Kidney glomerular epithelial cell (primary cell): ENCODE data around the gene EIF4ENIF1.
"Not testable (repeated sequence)": the region's sequence is repeated elsewhere in the genome, so short reads cannot be mapped to it uniquely, and the experiment has no call there.

Source experiments
- DNase-seq: peaks from one replicate; lab custom pipeline; 2025; lab: John Stamatoyannopoulos, UW

Gene EIF4ENIF1

DNA sequence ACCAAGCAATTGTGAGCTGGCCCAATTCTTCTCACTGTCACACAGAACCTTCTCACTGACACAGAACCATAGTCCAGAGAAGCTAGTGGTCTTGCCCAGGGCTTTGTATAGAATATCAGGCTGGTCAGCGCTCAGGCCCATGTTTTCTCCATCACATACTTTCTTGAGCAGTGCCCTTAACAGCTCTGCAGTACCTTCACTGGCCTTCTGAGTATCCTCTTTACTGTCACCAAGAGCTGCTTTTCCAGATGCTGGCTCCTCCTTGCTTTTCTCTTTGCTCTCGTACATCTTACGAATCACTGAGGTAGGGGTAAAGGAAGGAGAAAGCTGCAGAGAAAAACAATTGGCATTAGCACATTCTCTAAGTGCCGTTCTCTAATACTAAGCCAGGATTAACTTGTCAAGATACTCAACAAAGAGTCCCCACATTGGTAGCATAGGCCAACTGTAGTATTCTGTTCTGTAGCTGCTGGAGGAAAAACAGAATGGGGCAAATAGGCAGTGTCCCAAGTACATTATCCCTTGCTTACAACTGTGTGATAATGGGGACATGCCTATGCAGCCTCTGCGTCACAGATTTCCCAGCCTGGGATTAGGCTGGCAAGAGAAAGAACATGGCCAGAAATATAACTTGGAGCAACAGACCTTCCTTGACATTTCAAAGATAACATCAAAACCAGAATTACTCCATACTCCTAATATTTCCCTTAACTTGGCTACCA, 46.7 kb downstream of the EIF4ENIF1 start:
- DNase-seq = no peak

- no peak for DNase-seq
Observed at GRCh38 chr22:31441652-31442051, 48.0 kb downstream of the EIF4ENIF1 start.

DNA sequence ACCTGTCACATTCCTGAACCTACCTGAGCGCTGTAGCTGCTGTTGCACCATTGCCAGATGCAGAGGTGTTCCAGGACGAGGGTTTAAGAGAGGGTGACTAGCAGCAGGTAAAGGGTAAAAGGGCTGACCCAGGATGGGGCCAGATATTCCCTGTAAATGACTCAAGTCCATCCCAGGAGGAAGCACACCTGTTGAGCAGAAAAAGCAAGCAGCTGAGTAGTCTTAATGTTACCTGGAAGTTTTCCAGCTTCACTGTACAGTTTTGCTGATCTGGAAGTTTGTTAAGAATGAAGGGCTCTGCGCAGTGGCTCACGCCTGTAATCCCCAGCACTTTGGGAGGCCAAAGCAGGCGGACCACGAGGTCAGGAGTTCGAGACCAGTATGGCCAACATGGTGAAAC, 49.0 kb downstream of the EIF4ENIF1 start:
- DNase-seq = no peak

DNA sequence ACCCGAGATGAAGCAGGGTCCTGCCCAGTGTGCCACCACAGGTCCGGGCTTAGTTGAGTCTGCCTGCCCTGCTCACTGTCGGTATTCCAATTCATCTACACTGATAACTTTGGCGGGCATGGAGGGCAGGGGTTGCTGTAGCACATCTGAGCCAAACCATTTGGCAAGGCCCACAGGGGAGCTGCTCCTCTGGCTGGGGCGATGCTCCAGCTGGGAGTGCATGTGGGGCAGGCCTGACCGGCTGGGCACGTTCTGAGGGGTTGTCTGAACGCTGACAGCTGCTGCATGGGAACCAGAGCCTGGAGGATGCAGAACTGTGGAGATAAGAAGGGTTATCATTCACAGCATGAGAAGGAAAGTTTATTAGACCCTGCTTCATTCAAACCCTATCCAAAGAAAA, 49.8 kb downstream of the EIF4ENIF1 start:
- DNase-seq = no peak

DNA sequence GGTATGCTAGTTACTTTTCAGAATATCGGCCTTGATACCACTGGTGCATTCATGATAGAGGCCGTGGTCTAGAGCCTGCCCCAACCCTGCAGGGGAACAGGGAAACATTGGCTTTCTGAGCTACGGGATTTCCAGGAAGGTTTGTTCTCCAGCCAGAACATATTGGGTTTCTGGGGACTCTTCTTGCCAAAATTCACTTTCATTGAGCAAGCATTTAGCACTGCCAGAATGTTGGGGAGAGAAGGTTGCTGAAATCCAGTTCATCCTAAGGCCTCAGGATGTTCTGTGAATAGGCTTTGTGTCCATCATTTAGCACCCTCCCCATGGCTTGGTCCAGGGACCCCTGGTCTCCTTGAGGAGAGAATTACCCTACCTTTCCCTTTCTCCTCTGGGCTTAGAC, 53.5 kb downstream of the EIF4ENIF1 start:
- DNase-seq = no peak

GRCh38 chr22:31431950-31432349, 57.7 kb downstream of the EIF4ENIF1 start:
- DNase-seq = no peak

GRCh38 chr22:31425331-31426050, 64.2 kb downstream of the EIF4ENIF1 start:
- no peak for DNase-seq

- not testable (repeated sequence) for DNase-seq
Observed at GRCh38 chr22:31402350-31402749, 87.3 kb downstream of the EIF4ENIF1 start.

DNA sequence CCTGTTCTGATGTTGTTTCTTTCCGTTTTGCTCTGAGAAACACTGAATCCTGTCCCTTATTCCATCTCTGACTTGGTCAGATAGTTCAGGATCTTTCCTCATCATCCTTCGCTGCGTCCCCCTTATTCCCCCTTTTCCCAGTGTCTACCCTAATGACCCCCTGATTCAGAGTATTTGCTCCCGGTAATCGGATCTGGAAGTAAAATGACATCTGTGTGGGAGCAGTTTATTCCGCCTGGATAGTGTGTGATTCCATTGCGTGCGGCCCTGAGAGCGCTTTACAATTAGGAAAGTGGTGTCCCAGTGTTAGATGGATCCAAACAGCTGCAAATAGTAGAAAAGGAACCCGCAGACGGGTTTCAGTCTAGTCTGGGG, 89.6 kb downstream of the EIF4ENIF1 start:
- DNase-seq = no peak

DNA sequence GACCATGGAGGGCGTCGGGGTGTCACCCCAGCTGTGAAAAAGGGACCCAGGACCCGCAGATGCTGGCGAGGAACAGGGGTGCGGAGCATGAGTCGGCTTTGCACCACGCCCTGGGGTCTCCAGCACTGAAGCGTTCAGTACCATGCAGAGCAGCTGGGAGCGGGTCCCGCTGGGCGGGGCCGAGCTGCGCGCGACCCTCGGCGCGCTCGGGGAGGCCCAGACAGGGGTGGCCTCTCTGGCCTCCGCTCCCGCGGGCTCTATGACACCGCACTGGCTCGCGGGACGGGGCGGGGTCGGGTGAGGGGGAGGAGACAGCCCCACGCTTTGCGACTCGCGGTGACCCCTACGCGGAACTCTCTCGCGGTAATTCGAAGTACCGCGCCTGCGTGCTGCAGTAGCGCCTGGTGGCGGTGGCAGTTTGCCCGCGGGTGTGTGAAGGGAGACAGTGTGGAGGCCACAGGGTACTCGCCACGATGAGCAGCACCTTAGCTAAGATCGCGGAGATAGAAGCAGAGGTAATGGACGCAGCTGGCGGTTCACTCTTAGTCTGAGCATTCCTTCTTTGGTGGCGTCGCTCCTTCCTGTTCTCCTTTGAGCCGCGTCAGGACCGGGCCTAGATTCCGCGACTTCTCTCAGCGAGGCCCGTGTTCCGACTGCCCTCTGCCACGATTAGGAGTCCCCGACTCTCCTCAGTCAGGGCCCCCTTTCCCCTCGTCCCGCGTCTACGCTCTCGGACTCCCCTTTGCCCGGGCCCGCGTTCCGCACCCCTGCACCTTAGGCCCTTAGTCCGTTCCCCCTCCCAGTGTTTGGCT, 90.2 kb downstream of the EIF4ENIF1 start, which contains the start of gene DRG1:
Gene DRG1 (plus strand): TSS at position 394 of the 812 bp plus-strand sequence. CDS start 80 bp downstream, at position 474.
- peak; percentile 87 for DNase-seq

DNA sequence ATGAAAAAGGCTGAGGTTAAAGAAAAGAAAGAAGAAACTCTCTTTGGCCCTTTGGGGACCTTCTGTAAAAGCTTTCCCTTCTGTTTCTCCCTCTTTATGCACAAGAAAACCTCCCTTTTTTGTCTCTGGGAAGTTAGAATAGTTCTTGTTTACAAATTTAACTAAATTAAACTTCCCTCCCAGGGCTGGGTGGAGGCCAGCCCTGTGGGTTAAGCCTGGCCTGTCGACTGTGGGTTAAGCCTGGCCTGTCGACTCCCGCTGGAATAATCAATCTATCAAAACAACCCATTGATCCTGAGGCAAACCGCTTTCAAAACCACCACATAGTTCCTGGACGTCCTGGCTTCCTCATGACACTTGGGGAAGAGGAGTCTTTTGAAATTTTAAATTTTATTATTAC, 91.4 kb downstream of the EIF4ENIF1 start:
- DNase-seq = no peak

GRCh38 chr22:31394326-31394725, 95.3 kb downstream of the EIF4ENIF1 start:
- no peak for DNase-seq

DNA sequence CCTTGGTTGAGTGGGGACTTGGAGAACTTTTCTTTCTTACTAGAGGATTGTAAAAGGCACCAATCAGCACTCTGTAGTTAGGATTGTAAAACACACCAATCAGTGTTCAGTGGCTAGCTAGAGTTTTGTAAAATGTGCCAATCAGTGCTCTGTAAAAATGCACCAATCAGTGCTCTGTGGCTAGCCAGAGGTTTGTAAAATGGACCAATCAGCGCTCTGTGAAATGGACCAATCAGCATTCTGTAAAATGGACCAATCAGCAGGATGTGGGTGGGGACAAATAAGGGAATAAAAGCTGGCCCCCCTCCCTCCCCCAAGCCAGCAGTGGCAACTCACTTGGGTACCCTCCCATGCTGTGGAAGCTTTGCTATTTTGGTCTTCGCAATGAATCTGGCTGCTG, 95.7 kb downstream of the EIF4ENIF1 start:
- no peak for DNase-seq
